ENCODE data around the gene CDH8. TPM values are rescaled to one million over a fixed set of nuclear protein-coding genes. Genes with fewer than 3 reads are reported as not detected.

Gene CDH8
- total RNA-seq, 2 experiments from 2014 or later = not detected

DNA sequence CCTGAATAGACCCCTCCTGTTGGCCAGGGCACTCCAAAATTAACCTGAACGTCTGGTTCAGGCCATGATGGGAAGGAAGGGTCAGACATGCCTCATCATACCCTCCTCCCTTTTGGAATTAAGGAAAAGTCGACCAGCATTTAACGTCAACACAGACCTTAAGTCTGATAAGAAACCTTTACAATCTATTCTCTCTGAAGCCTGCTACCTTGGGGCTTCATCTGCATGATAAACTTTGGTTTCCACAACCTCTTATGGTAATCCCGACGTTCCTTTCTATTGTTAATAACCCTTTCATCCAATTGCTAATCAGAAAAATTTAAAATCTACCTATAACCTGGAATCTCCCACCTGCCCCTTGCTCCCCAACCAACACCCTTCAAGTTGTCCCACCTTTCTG is 358.5 kb downstream of the CDH8 start:
- no peaks in the 10 kb centered on the region for H3K27me3 Mint-ChIP-seq (ENCODE audit: low read depth)
- H3K27ac Mint-ChIP-seq = no peak overlapping the region
- CTCF ChIA-PET = no interaction called here
- no peaks in the 10 kb centered on the region for H3K4me1 Mint-ChIP-seq (ENCODE audit: low read depth)
- intact Hi-C loops (cut with micrococcal nuclease) = no loop called here
- no peak for DNase-seq
- H3K36me3 Mint-ChIP-seq (ENCODE audit: low read depth) = no peaks in the 10 kb centered on the region
- no peak overlapping the region for H3K4me3 Mint-ChIP-seq
- H3K9me3 Mint-ChIP-seq = peaks cover 16% of the 10 kb centered on the region

DNA sequence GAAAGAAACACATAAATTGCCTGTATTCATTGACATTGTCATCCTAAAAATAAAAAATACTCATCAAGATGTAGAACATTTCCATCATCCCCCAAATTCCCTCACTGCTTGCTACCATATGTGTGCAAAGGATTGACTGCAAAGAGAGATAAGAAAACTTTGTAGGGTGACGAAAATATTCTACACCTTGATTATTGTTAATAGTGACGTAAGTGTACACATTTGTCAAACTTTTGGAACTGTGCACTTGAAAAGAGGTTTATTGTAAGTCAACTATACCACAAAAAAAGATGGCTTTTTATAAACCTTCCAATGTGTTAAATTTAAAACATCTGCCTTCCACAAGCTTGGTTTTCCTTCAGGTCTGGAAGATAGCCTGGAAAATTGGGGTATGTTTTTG is 359.5 kb downstream of the CDH8 start:
- Mint-ChIP-seq H3K36me3 (ENCODE audit: low read depth) (no peaks in the 10 kb centered on the region), H3K9me3 (peaks cover 16% of the 10 kb centered on the region), H3K4me1 (ENCODE audit: low read depth) (no peaks in the 10 kb centered on the region), H3K27me3 (ENCODE audit: low read depth) (no peaks in the 10 kb centered on the region), H3K4me3 (no peak overlapping the region), H3K27ac (no peak overlapping the region)
- no peak for DNase-seq
- intact Hi-C loops (cut with micrococcal nuclease) = no loop called here
- CTCF ChIA-PET = no interaction called here

DNA sequence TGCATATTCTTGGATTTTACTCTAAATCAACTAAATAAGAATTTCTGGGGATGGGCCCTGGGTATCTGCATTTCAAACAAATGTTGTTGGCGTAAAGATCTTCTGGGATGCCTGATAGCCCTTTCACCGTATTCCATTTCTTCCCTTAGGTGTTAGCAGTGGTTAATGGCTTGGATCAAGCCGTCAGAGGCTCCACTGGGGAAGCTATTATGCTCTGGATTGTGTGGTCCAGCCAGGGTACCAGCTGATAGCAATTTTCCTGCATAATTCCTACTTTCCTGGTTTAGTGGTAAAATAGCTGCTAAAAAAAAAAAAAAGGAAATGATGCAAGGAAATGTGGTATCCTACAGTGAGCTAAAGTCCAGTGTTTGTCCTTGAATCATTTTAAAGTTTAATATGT is 365.1 kb downstream of the CDH8 start:
- intact Hi-C loops (cut with micrococcal nuclease) = no loop called here
- CTCF ChIA-PET = no interaction called here

GRCh38 chr16:61665512-61665911 is 370.7 kb downstream of the CDH8 start:
- CTCF ChIA-PET = no interaction called here
- DNase-seq = no peak
- Mint-ChIP-seq H3K36me3 (ENCODE audit: low read depth) (no peaks in the 10 kb centered on the region), H3K4me3 (no peak overlapping the region), H3K9me3 (peaks cover 6% of the 10 kb centered on the region), H3K4me1 (ENCODE audit: low read depth) (no peaks in the 10 kb centered on the region), H3K27ac (no peak overlapping the region), H3K27me3 (ENCODE audit: low read depth) (no peaks in the 10 kb centered on the region)
- intact Hi-C loops (cut with micrococcal nuclease) = no loop called here

More for the DNA sequence above, 365.1 kb downstream of the CDH8 start:
- no peak for DNase-seq
- Mint-ChIP-seq H3K27me3 (ENCODE audit: low read depth) (no peaks in the 10 kb centered on the region), H3K4me3 (no peak overlapping the region), H3K9me3 (peaks cover 13% of the 10 kb centered on the region), H3K4me1 (ENCODE audit: low read depth) (no peaks in the 10 kb centered on the region), H3K36me3 (ENCODE audit: low read depth) (no peaks in the 10 kb centered on the region), H3K27ac (no peak overlapping the region)

DNA sequence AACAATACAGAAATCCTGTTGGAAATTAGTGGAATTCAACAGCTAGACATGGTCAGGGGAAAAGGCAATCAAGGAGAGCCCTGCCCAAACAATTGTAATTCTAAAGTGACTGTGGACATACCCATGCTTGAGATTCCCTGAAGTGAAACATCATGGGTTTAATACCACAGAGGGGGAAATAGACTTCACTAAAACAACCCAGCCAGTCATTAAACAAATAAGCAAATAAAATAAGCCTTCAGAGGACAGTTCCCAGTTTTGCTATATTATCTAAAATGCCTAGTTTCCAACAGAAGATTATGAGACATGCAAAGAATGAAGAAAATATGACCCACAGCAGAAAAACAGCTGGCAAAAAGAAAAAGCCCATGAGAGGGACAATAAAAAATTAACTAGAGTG is 376.3 kb downstream of the CDH8 start:
- no peak for DNase-seq
- no peaks in the 10 kb centered on the region for H3K36me3 Mint-ChIP-seq (ENCODE audit: low read depth)

DNA sequence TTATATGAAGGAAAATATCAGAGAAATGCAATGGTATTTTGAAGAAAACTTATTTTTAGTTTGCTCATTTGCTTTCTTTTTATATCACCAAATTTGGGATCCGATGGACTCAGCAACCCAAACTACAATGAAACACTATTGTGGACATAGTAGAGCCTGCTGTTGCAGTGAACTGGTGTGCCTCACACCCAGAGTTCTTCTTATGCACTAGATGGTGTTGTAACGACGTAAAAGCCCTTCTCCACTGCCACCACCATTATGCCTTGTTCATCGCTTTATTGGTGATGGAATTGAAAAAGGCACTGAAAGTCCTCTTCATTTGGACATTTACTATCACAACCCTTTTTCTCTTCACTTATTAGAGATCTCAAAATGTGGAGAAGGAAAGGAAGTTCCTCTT is 381.3 kb downstream of the CDH8 start:
- Mint-ChIP-seq H3K27me3 (ENCODE audit: low read depth) (no peaks in the 10 kb centered on the region), H3K27ac (no peak overlapping the region), H3K36me3 (ENCODE audit: low read depth) (no peaks in the 10 kb centered on the region), H3K9me3 (peaks cover 13% of the 10 kb centered on the region), H3K4me1 (ENCODE audit: low read depth) (no peaks in the 10 kb centered on the region), H3K4me3 (no peak overlapping the region)
- DNase-seq = no peak
- intact Hi-C loops (cut with micrococcal nuclease) = no loop called here
- CTCF ChIA-PET = no interaction called here

More for the DNA sequence above, 376.3 kb downstream of the CDH8 start:
- Mint-ChIP-seq H3K9me3 (peaks cover 14% of the 10 kb centered on the region), H3K27ac (no peak overlapping the region), H3K4me3 (no peak overlapping the region), H3K4me1 (ENCODE audit: low read depth) (no peaks in the 10 kb centered on the region), H3K27me3 (ENCODE audit: low read depth) (no peaks in the 10 kb centered on the region)
- intact Hi-C loops (cut with micrococcal nuclease) = no loop called here
- CTCF ChIA-PET = no interaction called here

- intact Hi-C loops (cut with micrococcal nuclease) = no loop called here
These were observed 382.7 kb downstream of the CDH8 start for GRCh38 chr16:61653544-61653943.

DNA sequence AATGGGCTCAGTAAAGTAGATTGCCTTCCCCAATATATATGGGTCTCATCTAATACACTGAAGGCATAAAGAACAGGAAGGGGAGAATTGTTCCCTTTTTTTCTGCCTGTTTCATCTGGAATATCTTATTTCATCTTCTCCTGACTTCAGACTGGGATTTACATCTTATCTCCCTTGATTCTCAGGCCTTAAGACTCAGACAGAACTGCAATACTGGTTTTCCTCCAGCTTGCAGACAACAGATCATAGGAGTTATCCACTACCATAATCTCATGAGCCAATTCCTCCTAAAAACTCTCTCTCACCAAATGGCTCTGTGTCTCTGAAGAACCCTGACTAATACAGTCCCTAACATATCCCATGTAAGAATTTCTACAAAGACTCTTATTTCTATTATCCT is 390.7 kb downstream of the CDH8 start:
- Mint-ChIP-seq H3K36me3 (ENCODE audit: low read depth) (no peaks in the 10 kb centered on the region), H3K27ac (no peak overlapping the region), H3K4me3 (no peak overlapping the region), H3K9me3 (peaks cover 4% of the 10 kb centered on the region), H3K4me1 (ENCODE audit: low read depth) (no peaks in the 10 kb centered on the region), H3K27me3 (ENCODE audit: low read depth) (no peaks in the 10 kb centered on the region)
- CTCF ChIA-PET = no interaction called here
- DNase-seq = no peak
- intact Hi-C loops (cut with micrococcal nuclease) = no loop called here

More at GRCh38 chr16:61653544-61653943, 382.7 kb downstream of the CDH8 start:
- H3K36me3 Mint-ChIP-seq (ENCODE audit: low read depth) = no peaks in the 10 kb centered on the region
- peaks cover 10% of the 10 kb centered on the region for H3K9me3 Mint-ChIP-seq
- no peak for DNase-seq
- H3K4me3 Mint-ChIP-seq = no peak overlapping the region
- no peaks in the 10 kb centered on the region for H3K27me3 Mint-ChIP-seq (ENCODE audit: low read depth)
- no peak overlapping the region for H3K27ac Mint-ChIP-seq
- H3K4me1 Mint-ChIP-seq (ENCODE audit: low read depth) = no peaks in the 10 kb centered on the region
- CTCF ChIA-PET = no interaction called here

DNA sequence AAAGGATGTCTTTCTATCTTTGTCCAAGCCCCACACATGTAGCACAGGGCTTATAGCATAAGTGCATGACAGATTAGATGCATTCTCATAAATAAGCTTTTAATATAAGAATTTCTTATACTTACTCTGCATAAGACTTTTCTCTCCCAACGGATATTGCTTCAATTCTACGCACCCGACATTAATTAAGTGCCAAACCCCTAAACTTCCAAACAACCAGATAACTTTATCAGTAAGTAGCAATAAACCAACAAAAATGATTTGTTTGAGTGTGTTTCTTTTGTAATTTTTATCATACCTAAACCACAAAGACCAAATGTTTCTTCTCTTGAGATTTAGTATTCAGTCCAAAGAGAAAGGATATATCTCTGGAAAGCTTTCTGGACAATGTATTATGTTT is 391.5 kb downstream of the CDH8 start:
- Mint-ChIP-seq H3K27ac (no peak overlapping the region), H3K4me1 (ENCODE audit: low read depth) (no peaks in the 10 kb centered on the region), H3K4me3 (no peak overlapping the region), H3K27me3 (ENCODE audit: low read depth) (no peaks in the 10 kb centered on the region), H3K9me3 (peaks cover 2% of the 10 kb centered on the region), H3K36me3 (ENCODE audit: low read depth) (no peaks in the 10 kb centered on the region)
- CTCF ChIA-PET = no interaction called here
- no peak for DNase-seq
- intact Hi-C loops (cut with micrococcal nuclease) = no loop called here

DNA sequence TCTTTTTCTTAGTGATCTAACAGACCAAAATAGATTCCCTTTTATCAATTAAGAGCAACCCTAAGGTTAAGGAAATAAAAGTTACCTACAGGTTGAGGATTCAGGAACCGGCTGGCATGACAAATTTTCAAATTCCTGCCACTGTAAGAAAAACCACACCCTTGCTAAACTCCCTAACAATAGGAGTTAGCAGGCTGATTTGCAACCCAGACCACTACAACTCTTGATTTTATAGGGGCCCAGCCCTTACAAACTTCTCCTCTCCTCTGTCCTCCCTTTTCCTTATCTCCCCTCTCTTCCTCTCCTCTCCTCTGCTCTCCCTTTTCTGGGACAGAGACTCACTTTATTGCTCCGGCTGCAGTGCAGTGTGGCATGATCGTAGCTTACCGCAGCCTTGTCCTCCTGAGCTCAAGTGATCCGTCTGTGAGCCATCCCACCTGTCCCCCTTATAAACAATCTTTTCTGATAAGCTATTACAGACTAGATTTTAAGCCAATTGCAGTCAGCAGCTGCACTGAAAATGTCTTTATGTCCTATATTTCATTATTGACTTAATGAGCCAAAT is 418.9 kb downstream of the CDH8 start:
- H3K4me1 Mint-ChIP-seq (ENCODE audit: low read depth) = no peaks in the 10 kb centered on the region
- intact Hi-C loops (cut with micrococcal nuclease) = no loop called here
- H3K27ac Mint-ChIP-seq = no peak overlapping the region
- CTCF ChIA-PET = no interaction called here
- no peaks in the 10 kb centered on the region for H3K27me3 Mint-ChIP-seq (ENCODE audit: low read depth)
- no peaks in the 10 kb centered on the region for H3K36me3 Mint-ChIP-seq (ENCODE audit: low read depth)
- no peak for DNase-seq
- H3K4me3 Mint-ChIP-seq = no peak overlapping the region
- H3K9me3 Mint-ChIP-seq = peaks cover 3% of the 10 kb centered on the region

DNA sequence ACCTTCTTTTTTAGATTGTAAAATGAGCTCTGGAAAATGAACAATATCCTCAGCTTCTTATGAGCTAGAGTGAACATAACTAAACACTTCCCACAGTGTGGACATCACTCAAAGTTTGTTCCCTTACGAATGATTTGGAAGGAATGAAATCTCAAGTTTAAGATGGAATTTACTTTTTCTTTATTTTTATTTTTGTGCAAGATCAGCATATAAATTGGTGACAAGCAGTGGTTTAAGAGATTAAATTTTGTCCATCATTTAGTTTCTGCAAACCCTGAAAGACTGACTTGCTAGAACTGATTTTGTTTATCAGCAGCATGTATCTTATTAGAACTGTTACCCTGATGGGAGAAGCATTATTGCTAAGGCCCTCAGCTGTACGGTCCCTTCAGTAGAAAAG is 420.1 kb downstream of the CDH8 start:
- Mint-ChIP-seq H3K36me3 (ENCODE audit: low read depth) (no peaks in the 10 kb centered on the region), H3K4me3 (no peak overlapping the region), H3K4me1 (ENCODE audit: low read depth) (no peaks in the 10 kb centered on the region), H3K27me3 (ENCODE audit: low read depth) (no peaks in the 10 kb centered on the region), H3K27ac (no peak overlapping the region), H3K9me3 (peaks cover 5% of the 10 kb centered on the region)
- intact Hi-C loops (cut with micrococcal nuclease) = no loop called here
- CTCF ChIA-PET = no interaction called here
- no peak for DNase-seq

DNA sequence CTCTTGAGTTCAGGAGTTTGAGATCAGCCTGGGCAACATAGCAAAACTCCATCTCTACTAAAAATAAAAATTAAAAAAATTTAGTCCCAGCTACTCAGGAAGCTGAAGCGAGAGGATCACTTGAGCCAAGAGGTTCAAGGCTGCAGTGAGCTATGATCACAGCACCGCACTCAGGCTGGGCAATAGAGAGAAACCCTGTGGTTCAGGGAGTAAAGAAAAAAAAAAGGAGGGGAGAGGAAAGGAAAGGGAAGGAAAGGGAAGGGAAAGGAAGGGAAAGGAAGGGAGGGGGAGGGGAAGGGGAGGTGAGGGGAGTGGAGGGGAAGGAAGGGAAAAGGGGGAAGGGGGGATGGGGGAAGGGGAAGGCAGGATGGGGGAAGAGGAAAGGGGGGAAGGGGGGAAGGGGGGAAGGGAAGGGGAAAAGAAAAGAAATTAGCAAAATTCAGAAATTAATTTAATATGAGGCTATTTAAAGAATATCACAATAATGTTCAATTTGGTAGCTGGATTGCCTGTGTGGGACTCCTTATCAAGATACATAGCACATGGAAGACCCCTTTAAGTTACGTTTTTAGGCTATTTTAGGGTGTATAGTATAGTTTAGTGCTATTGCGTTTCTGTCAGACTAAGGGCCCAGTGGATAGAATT is 424.3 kb downstream of the CDH8 start:
- intact Hi-C loops (cut with micrococcal nuclease) = no loop called here
- CTCF ChIA-PET = no interaction called here
- no peak overlapping the region for H3K27ac Mint-ChIP-seq
- no peaks in the 10 kb centered on the region for H3K36me3 Mint-ChIP-seq (ENCODE audit: low read depth)
- no peaks in the 10 kb centered on the region for H3K4me1 Mint-ChIP-seq (ENCODE audit: low read depth)
- H3K27me3 Mint-ChIP-seq (ENCODE audit: low read depth) = no peaks in the 10 kb centered on the region
- H3K9me3 Mint-ChIP-seq = peaks cover 9% of the 10 kb centered on the region
- no peak for DNase-seq
- no peak overlapping the region for H3K4me3 Mint-ChIP-seq

DNA sequence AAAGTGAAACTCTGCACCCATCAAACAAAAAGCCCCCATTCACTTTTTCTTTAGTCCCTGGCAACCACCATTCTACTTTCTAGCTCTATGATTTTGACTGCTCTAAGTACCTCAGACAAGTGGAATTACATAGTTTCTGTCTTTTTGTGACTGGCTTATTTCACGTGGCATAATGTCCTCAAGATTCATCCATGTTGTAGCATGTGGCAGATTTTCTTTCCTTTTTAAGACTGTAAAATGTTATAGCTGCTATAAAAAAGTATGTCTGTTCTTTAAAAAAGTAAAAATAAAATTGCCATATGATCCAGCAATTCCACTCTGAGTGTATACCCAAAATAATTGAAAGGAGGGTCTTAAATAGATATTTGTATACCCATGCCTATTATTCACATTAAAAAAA is 429.7 kb downstream of the CDH8 start:
- H3K4me1 Mint-ChIP-seq (ENCODE audit: low read depth) = no peaks in the 10 kb centered on the region
- no peaks in the 10 kb centered on the region for H3K36me3 Mint-ChIP-seq (ENCODE audit: low read depth)
- H3K27ac Mint-ChIP-seq = no peak overlapping the region
- peaks cover 11% of the 10 kb centered on the region for H3K9me3 Mint-ChIP-seq
- no peaks in the 10 kb centered on the region for H3K27me3 Mint-ChIP-seq (ENCODE audit: low read depth)
- DNase-seq = no peak
- H3K4me3 Mint-ChIP-seq = no peak overlapping the region
- intact Hi-C loops (cut with micrococcal nuclease) = no loop called here
- CTCF ChIA-PET = no interaction called here
